ENCODE data around the gene SH3BP5. TPM values are rescaled to one million over a fixed set of nuclear protein-coding genes. Genes with fewer than 3 reads are reported as not detected.

Gene SH3BP5
- total and polyA plus RNA-seq, 2 donors (not counting 1 experiment from before 2014, with no cell fraction given): 6.7 to 12.9 TPM

GRCh38 chr3:15284121-15284889 is 48.1 kb downstream of the SH3BP5 start:
- Histone ChIP-seq H3K36me3 (ENCODE audit: control insufficient read depth, insufficient read depth, low read length) (no peaks in the 10 kb centered on the region), H3K9ac (ENCODE audit: insufficient read depth, low read length) (no peak overlapping the region), H4K20me1 (ENCODE audit: control insufficient read depth, extremely low read depth, insufficient read depth, low read length) (no peaks in the 10 kb centered on the region), H3K27me3 (ENCODE audit: control insufficient read depth, insufficient read depth, low read length) (no peaks in the 10 kb centered on the region), H3K4me3 (replicated peaks in 1 of 4; ENCODE audit: control extremely low read depth in 1 of 4, insufficient read depth in 1 of 4, low read depth in 3 of 4, low read length in 4 of 4) (no peak overlapping the region), H3K79me2 (ENCODE audit: control insufficient read depth, insufficient read depth, low read length) (no peaks in the 10 kb centered on the region), H3K27ac (ENCODE audit: insufficient read depth, low read length) (no peak overlapping the region), H3K4me2 (ENCODE audit: extremely low read depth, insufficient read depth, low read length) (no peak overlapping the region), H3K9me3 (ENCODE audit: control insufficient read depth, insufficient read depth, low read depth, low read length) (no peaks in the 10 kb centered on the region), H2AFZ (ENCODE audit: low read length) (no peak overlapping the region), H3K4me1 (ENCODE audit: control insufficient read depth, extremely low read depth, insufficient read depth, low read length) (no peaks in the 10 kb centered on the region)
- TF ChIP-seq EZH2 (IDR thresholded peaks at IDR 0.05; ENCODE audit: low read length, missing control alignments): no peak
- TF ChIP-seq CTCF (conservative IDR thresholded peaks at IDR 0.05 in 1 of 2, IDR thresholded peaks at IDR 0.05 in 1 of 2; ENCODE audit: low read depth in 1 of 2, low read length in 2 of 2): no peak
- peak in 1 of 2 donors; percentile 26 for DNase-seq (ENCODE audit: low read depth in 2 of 2)

GRCh38 chr3:15283702-15284101 is 48.7 kb downstream of the SH3BP5 start:
- no peaks in the 10 kb centered on the region for H4K20me1 ChIP-seq (ENCODE audit: control insufficient read depth, extremely low read depth, insufficient read depth, low read length)
- no peaks in the 10 kb centered on the region for H3K79me2 ChIP-seq (ENCODE audit: control insufficient read depth, insufficient read depth, low read length)
- no peaks in the 10 kb centered on the region for H3K9me3 ChIP-seq (ENCODE audit: control insufficient read depth, insufficient read depth, low read depth, low read length)

GRCh38 chr3:15281817-15282216 is 50.6 kb downstream of the SH3BP5 start:
- Histone ChIP-seq H3K27me3 (ENCODE audit: control insufficient read depth, insufficient read depth, low read length) (no peaks in the 10 kb centered on the region), H3K79me2 (ENCODE audit: control insufficient read depth, insufficient read depth, low read length) (no peaks in the 10 kb centered on the region), H4K20me1 (ENCODE audit: control insufficient read depth, extremely low read depth, insufficient read depth, low read length) (no peaks in the 10 kb centered on the region), H3K9ac (ENCODE audit: insufficient read depth, low read length) (no peak overlapping the region), H3K36me3 (ENCODE audit: control insufficient read depth, insufficient read depth, low read length) (no peaks in the 10 kb centered on the region), H3K27ac (ENCODE audit: insufficient read depth, low read length) (no peak overlapping the region), H3K4me2 (ENCODE audit: extremely low read depth, insufficient read depth, low read length) (no peak overlapping the region), H3K9me3 (ENCODE audit: control insufficient read depth, insufficient read depth, low read depth, low read length) (no peaks in the 10 kb centered on the region), H3K4me3 (replicated peaks in 1 of 4; ENCODE audit: control extremely low read depth in 1 of 4, insufficient read depth in 1 of 4, low read depth in 3 of 4, low read length in 4 of 4) (no peak overlapping the region), H3K4me1 (ENCODE audit: control insufficient read depth, extremely low read depth, insufficient read depth, low read length) (no peaks in the 10 kb centered on the region), H2AFZ (ENCODE audit: low read length) (no peak overlapping the region)
- no peak for DNase-seq (ENCODE audit: low read depth in 2 of 2)
- no peak for TF ChIP-seq EZH2 (IDR thresholded peaks at IDR 0.05; ENCODE audit: low read length, missing control alignments)
- TF ChIP-seq CTCF (conservative IDR thresholded peaks at IDR 0.05 in 1 of 2, IDR thresholded peaks at IDR 0.05 in 1 of 2; ENCODE audit: low read depth in 1 of 2, low read length in 2 of 2): no peak

More at GRCh38 chr3:15283702-15284101, 48.7 kb downstream of the SH3BP5 start:
- Histone ChIP-seq H2AFZ (ENCODE audit: low read length) (no peak overlapping the region), H3K9ac (ENCODE audit: insufficient read depth, low read length) (no peak overlapping the region), H3K4me2 (ENCODE audit: extremely low read depth, insufficient read depth, low read length) (no peak overlapping the region), H3K27ac (ENCODE audit: insufficient read depth, low read length) (no peak overlapping the region), H3K36me3 (ENCODE audit: control insufficient read depth, insufficient read depth, low read length) (no peaks in the 10 kb centered on the region), H3K4me1 (ENCODE audit: control insufficient read depth, extremely low read depth, insufficient read depth, low read length) (no peaks in the 10 kb centered on the region), H3K4me3 (replicated peaks in 1 of 4; ENCODE audit: control extremely low read depth in 1 of 4, insufficient read depth in 1 of 4, low read depth in 3 of 4, low read length in 4 of 4) (no peak overlapping the region), H3K27me3 (ENCODE audit: control insufficient read depth, insufficient read depth, low read length) (no peaks in the 10 kb centered on the region)
- no peak for TF ChIP-seq CTCF (conservative IDR thresholded peaks at IDR 0.05 in 1 of 2, IDR thresholded peaks at IDR 0.05 in 1 of 2; ENCODE audit: low read depth in 1 of 2, low read length in 2 of 2)
- TF ChIP-seq EZH2 (IDR thresholded peaks at IDR 0.05; ENCODE audit: low read length, missing control alignments): no peak
- no peak for DNase-seq (ENCODE audit: low read depth in 2 of 2)

Measured in fibroblast of lung (primary cell).